ENCODE results near the gene ARPC1B.
"Not testable (repeated sequence)": the region's sequence is repeated elsewhere in the genome, so short reads cannot be mapped to it uniquely, and the experiment has no call there.

The ARPC1B gene

GRCh38 chr7:99379043-99379577 is 4.6 kb downstream of the ARPC1B start:
- CTCF ChIA-PET: interaction anchor here (0.9 to 1.0 kb wide), 2 partner anchors 15 to 21 kb away, joined by 3 read pairs; no protein-coding TSS in a partner anchor
- DNase-seq (ENCODE audit: extremely low spot score): no peak
- POLR2A ChIA-PET: interaction anchor here (0.7 to 1.9 kb wide), 2 partner anchors 30 to 111 kb away, joined by 4 to 5 read pairs; partner anchors contain the start of genes BUD31 and PDAP1
- TF ChIP-seq CTCF (IDR thresholded peaks at IDR 0.05; ENCODE audit: control extremely low read depth, extremely low read depth, low read depth, missing control alignments): no peak

- POLR2A ChIA-PET: interaction anchor here (0.7 to 1.9 kb wide), 2 partner anchors 29 to 111 kb away, joined by 4 to 5 read pairs; partner anchors contain the start of genes BUD31 and PDAP1
- CTCF ChIA-PET: interaction anchor here (0.9 to 1.0 kb wide), 2 partner anchors 15 to 21 kb away, joined by 3 read pairs; no protein-coding TSS in a partner anchor
- not testable (repeated sequence) for DNase-seq (ENCODE audit: extremely low spot score)
These were observed 5.1 kb downstream of the ARPC1B start for GRCh38 chr7:99379693-99380031.

- no peak for TF ChIP-seq CTCF (IDR thresholded peaks at IDR 0.05; ENCODE audit: control extremely low read depth, extremely low read depth, low read depth, missing control alignments)
- peak; percentile 78 for DNase-seq (ENCODE audit: extremely low spot score)
- CTCF ChIA-PET: interaction anchor here (0.9 to 1.0 kb wide), 2 partner anchors 14 to 27 kb away, joined by 3 to 4 read pairs; no protein-coding TSS in a partner anchor
- POLR2A ChIA-PET: interaction anchor here (0.6 kb wide), 1 partner anchor 29 kb away, joined by 4 read pairs; the partner anchor contains the start of genes BUD31 and PDAP1
These were observed 5.7 kb downstream of the ARPC1B start for GRCh38 chr7:99380032-99380822.

- peak; percentile 83 for DNase-seq (ENCODE audit: extremely low spot score)
- no peak for TF ChIP-seq CTCF (IDR thresholded peaks at IDR 0.05; ENCODE audit: control extremely low read depth, extremely low read depth, low read depth, missing control alignments)
- ChIA-PET POLR2A (interaction anchor here (0.6 kb wide), 1 partner anchor 28 kb away, joined by 4 read pairs; the partner anchor contains the start of genes BUD31 and PDAP1), CTCF (interaction anchor here (0.9 kb wide), 1 partner anchor 26 kb away, joined by 4 read pairs; no protein-coding TSS in a partner anchor)
These were observed 6.5 kb downstream of the ARPC1B start for GRCh38 chr7:99380823-99381663.

- no peak for DNase-seq (ENCODE audit: extremely low spot score)
- POLR2A ChIA-PET: no interaction called here
- CTCF ChIA-PET: no interaction called here
- TF ChIP-seq CTCF (IDR thresholded peaks at IDR 0.05; ENCODE audit: control extremely low read depth, extremely low read depth, low read depth, missing control alignments): no peak
These were observed 7.1 kb downstream of the ARPC1B start for GRCh38 chr7:99381664-99382075.

DNA sequence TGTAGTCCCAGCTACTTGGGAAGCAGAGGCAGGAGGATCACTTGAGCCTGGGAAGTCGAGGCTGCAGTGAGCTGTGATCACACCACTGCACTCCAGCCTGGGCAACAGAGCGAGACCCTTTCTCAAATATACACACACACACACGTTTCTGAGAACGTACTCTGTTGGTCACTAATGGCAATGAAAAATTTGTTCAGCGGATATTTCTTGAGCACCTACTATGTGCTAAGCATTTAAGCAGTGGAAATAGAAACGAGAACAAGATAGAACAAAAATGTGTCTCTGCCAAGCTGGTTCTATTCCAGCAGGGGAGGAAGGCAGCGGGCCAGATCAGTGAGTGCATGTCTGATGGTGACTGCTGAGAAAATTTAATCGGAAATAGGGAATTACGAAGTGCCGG is 8.7 kb downstream of the ARPC1B start:
- CTCF ChIA-PET: interaction anchor here (0.8 kb wide), 1 partner anchor 17 kb away, joined by 3 read pairs; no protein-coding TSS in a partner anchor
- TF ChIP-seq CTCF (IDR thresholded peaks at IDR 0.05; ENCODE audit: control extremely low read depth, extremely low read depth, low read depth, missing control alignments): no peak
- POLR2A ChIA-PET: no interaction called here

More for the DNA sequence above, 8.7 kb downstream of the ARPC1B start:
- no peak for DNase-seq (ENCODE audit: extremely low spot score)

Measured in GM10248 (cell line).